ENCODE measurements around the gene PROC. TPM values are rescaled to one million over a fixed set of nuclear protein-coding genes. Genes with fewer than 3 reads are reported as not detected.
A peak's percentile ranks its signal among the peaks of the same experiment; 100 is the strongest.

The PROC gene
- total and polyA plus RNA-seq, 9 of the 15 experiments (the other 6 are each of a cell fraction or from before 2014, with no cell fraction given) = not detected

DNA sequence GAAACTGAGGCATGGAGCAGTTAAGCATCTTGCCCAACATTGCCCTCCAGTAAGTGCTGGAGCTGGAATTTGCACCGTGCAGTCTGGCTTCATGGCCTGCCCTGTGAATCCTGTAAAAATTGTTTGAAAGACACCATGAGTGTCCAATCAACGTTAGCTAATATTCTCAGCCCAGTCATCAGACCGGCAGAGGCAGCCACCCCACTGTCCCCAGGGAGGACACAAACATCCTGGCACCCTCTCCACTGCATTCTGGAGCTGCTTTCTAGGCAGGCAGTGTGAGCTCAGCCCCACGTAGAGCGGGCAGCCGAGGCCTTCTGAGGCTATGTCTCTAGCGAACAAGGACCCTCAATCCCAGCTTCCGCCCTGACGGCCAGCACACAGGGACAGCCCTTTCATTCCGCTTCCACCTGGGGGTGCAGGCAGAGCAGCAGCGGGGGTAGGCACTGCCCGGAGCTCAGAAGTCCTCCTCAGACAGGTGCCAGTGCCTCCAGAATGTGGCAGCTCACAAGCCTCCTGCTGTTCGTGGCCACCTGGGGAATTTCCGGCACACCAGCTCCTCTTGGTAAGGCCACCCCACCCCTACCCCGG is 1.3 kb downstream of the PROC start (continued):
- TF ChIP-seq, protein P1, sequence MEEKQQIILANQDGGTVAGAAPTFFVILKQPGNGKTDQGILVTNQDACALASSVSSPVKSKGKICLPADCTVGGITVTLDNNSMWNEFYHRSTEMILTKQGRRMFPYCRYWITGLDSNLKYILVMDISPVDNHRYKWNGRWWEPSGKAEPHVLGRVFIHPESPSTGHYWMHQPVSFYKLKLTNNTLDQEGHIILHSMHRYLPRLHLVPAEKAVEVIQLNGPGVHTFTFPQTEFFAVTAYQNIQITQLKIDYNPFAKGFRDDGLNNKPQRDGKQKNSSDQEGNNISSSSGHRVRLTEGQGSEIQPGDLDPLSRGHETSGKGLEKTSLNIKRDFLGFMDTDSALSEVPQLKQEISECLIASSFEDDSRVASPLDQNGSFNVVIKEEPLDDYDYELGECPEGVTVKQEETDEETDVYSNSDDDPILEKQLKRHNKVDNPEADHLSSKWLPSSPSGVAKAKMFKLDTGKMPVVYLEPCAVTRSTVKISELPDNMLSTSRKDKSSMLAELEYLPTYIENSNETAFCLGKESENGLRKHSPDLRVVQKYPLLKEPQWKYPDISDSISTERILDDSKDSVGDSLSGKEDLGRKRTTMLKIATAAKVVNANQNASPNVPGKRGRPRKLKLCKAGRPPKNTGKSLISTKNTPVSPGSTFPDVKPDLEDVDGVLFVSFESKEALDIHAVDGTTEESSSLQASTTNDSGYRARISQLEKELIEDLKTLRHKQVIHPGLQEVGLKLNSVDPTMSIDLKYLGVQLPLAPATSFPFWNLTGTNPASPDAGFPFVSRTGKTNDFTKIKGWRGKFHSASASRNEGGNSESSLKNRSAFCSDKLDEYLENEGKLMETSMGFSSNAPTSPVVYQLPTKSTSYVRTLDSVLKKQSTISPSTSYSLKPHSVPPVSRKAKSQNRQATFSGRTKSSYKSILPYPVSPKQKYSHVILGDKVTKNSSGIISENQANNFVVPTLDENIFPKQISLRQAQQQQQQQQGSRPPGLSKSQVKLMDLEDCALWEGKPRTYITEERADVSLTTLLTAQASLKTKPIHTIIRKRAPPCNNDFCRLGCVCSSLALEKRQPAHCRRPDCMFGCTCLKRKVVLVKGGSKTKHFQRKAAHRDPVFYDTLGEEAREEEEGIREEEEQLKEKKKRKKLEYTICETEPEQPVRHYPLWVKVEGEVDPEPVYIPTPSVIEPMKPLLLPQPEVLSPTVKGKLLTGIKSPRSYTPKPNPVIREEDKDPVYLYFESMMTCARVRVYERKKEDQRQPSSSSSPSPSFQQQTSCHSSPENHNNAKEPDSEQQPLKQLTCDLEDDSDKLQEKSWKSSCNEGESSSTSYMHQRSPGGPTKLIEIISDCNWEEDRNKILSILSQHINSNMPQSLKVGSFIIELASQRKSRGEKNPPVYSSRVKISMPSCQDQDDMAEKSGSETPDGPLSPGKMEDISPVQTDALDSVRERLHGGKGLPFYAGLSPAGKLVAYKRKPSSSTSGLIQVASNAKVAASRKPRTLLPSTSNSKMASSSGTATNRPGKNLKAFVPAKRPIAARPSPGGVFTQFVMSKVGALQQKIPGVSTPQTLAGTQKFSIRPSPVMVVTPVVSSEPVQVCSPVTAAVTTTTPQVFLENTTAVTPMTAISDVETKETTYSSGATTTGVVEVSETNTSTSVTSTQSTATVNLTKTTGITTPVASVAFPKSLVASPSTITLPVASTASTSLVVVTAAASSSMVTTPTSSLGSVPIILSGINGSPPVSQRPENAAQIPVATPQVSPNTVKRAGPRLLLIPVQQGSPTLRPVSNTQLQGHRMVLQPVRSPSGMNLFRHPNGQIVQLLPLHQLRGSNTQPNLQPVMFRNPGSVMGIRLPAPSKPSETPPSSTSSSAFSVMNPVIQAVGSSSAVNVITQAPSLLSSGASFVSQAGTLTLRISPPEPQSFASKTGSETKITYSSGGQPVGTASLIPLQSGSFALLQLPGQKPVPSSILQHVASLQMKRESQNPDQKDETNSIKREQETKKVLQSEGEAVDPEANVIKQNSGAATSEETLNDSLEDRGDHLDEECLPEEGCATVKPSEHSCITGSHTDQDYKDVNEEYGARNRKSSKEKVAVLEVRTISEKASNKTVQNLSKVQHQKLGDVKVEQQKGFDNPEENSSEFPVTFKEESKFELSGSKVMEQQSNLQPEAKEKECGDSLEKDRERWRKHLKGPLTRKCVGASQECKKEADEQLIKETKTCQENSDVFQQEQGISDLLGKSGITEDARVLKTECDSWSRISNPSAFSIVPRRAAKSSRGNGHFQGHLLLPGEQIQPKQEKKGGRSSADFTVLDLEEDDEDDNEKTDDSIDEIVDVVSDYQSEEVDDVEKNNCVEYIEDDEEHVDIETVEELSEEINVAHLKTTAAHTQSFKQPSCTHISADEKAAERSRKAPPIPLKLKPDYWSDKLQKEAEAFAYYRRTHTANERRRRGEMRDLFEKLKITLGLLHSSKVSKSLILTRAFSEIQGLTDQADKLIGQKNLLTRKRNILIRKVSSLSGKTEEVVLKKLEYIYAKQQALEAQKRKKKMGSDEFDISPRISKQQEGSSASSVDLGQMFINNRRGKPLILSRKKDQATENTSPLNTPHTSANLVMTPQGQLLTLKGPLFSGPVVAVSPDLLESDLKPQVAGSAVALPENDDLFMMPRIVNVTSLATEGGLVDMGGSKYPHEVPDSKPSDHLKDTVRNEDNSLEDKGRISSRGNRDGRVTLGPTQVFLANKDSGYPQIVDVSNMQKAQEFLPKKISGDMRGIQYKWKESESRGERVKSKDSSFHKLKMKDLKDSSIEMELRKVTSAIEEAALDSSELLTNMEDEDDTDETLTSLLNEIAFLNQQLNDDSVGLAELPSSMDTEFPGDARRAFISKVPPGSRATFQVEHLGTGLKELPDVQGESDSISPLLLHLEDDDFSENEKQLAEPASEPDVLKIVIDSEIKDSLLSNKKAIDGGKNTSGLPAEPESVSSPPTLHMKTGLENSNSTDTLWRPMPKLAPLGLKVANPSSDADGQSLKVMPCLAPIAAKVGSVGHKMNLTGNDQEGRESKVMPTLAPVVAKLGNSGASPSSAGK (IDR thresholded peaks at IDR 0.05) = no peak
- TF ChIP-seq, protein P2, sequence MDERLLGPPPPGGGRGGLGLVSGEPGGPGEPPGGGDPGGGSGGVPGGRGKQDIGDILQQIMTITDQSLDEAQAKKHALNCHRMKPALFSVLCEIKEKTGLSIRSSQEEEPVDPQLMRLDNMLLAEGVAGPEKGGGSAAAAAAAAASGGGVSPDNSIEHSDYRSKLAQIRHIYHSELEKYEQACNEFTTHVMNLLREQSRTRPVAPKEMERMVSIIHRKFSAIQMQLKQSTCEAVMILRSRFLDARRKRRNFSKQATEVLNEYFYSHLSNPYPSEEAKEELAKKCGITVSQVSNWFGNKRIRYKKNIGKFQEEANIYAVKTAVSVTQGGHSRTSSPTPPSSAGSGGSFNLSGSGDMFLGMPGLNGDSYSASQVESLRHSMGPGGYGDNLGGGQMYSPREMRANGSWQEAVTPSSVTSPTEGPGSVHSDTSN (CRISPR knock-in tag; IDR thresholded peaks at IDR 0.05; ENCODE audit: low read depth) = no peak
- TF ChIP-seq, protein P2 (tag; conservative IDR thresholded peaks at IDR 0.05; ENCODE audit: low read depth) = peak; percentile 29; the same call in 1 of the 2 replicates
- TF ChIP-seq BCOR (IDR thresholded peaks at IDR 0.05) = 0 out of 2 replicates have a peak, but pooled peaks have one; percentile 2
